Sigmoid colon (tissue), 7 donors: ENCODE results near the gene SND1. TPM values are rescaled to one million over a fixed set of nuclear protein-coding genes. Genes with fewer than 3 reads are reported as not detected.

Experiments used
- DNase-seq: peaks from one replicate; pipeline ENCODE4 v3.0.0-alpha.2; 2019
- H3K27ac ChIP-seq, 4 donors: fragments of 200-600 bp; sonication (generic); one replicate each; pipeline ENCODE4 v1.5.1; 2016 to 2019; ENCODE audit warnings: mild to moderate bottlenecking in 1 of 4
- H3K27me3 ChIP-seq, 3 donors: fragments of 200-600 bp; sonication (generic); one replicate each; pipeline ENCODE4 v1.5.1; 2019; ENCODE audit warnings: mild to moderate bottlenecking in 1 of 3
- H3K36me3 ChIP-seq, 4 donors: fragments of 200-600 bp; sonication (generic); one replicate each; pipeline ENCODE4 v1.5.1; 2016 to 2019
- H3K4me1 ChIP-seq, 4 donors: fragments of 200-600 bp; sonication (generic); one replicate each; pipeline ENCODE4 v1.5.1; 2017 to 2019
- H3K4me3 ChIP-seq, 4 donors: fragments of 200-600 bp; sonication (generic); one replicate each; pipeline ENCODE4 v1.5.1; 2017 to 2019; ENCODE audit warnings: mild to moderate bottlenecking in 2 of 4, moderate library complexity in 1 of 4
- H3K9me3 ChIP-seq, 4 donors: fragments of 200-600 bp in 3 of 4; sonication (generic) in 3 of 4; one replicate each; pipeline versions ENCODE4 v1.5.1 to v1.6.1; 2013 to 2019
- EP300 ChIP-seq, 4 donors: sonication (generic); formaldehyde crosslinking; IDR thresholded peaks; one replicate each; pipeline ENCODE4 v1.6.1; 2017; ENCODE audit warnings: antibody characterized with exemption in 4 of 4
- POLR2A ChIP-seq, 2 donors: fragments of 450-650 bp; IDR thresholded peaks; one replicate each; pipeline ENCODE4 v1.6.1; 2016; ENCODE audit warnings: antibody characterized with exemption in 2 of 2, mild to moderate bottlenecking in 2 of 2, moderate library complexity in 2 of 2
- POLR2AphosphoS5 ChIP-seq, 4 donors: sonication (generic); formaldehyde crosslinking; IDR thresholded peaks; one replicate each; pipeline ENCODE4 v1.6.1; 2017; ENCODE audit warnings: antibody characterized with exemption in 4 of 4
- WGBS, 2 donors: extraction: QIAGEN DNeasy Blood & Tissue Kit; methylation state at CpG; one replicate each; pipeline ENCODE4 v1.1.7; 2013; 5-methylcytosine and 5-hydroxymethylcytosine counted together
- intact Hi-C: fragments of 100-400 bp; cut with DNase I; formaldehyde crosslinking; loops from one replicate; pipeline ENCODE4 v1.15.1; 2023
- polyA plus RNA-seq, 3 donors: library from polyadenylated mRNA; stranded (reverse); fragments of 200-250 nt; gene quantifications; one replicate each; pipeline ENCODE4 v1.2.3, GENCODE V29; 2013
- total RNA-seq, 4 donors: library from RNA; depleted of rRNA; stranded (reverse); fragments of >200 nt; gene quantifications; one replicate each; pipeline ENCODE4 v1.1.0, GENCODE V29; 2016
- TF ChIP-seq, protein P1 (sequence below), 4 experiments: fragments of 450-650 bp in 3 of 4; fragments of 200-600 bp in 1 of 4; IDR thresholded peaks; one replicate each; pipeline ENCODE4 v1.5.1; 2016 to 2019; ENCODE audit warnings: antibody characterized with exemption in 4 of 4, mild to moderate bottlenecking in 3 of 4, moderate library complexity in 2 of 4
- donor health status: healthy with polysubstance abuse.
- donor health status: Bipolar disorder and iron deficiency.
- donor health status: healthy.

SND1 gene
- total and polyA plus RNA-seq, 7 donors = 30.6 to 93.4 (median 71.3) TPM

DNA sequence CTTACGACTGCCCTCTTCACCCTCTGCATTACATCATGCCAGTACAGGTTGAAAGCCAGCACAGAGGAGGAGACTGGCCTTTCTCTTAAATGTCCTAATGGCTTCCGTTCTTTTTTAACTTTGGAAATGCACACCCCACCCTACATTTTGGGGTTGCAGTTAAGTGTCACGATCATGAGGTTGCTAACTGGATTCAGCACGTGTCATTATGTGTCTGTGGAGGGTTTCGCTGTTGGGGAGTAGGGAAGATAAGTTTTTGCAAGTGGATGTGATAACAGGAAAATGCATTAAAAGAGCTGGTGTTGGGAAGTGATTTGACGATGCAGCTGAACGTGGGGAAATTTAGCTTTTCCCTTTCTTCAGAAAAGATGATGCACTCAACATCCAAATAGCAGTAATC lies 243.4 kb downstream of the SND1 start:
- Histone ChIP-seq H3K36me3 (no peaks in the 10 kb centered on the region), H3K9me3 (no peaks in the 10 kb centered on the region), H3K27me3 (no peaks in the 10 kb centered on the region), H3K27ac (no peak overlapping the region), H3K4me1 (peaks cover 0 to 14% (median 5%) of the 10 kb centered on the region in 4 donors), H3K4me3 (no peak overlapping the region)
- intact Hi-C loops = no loop called here
- TF ChIP-seq POLR2A (IDR thresholded peaks at IDR 0.05) = no peak
- TF ChIP-seq, protein P1, sequence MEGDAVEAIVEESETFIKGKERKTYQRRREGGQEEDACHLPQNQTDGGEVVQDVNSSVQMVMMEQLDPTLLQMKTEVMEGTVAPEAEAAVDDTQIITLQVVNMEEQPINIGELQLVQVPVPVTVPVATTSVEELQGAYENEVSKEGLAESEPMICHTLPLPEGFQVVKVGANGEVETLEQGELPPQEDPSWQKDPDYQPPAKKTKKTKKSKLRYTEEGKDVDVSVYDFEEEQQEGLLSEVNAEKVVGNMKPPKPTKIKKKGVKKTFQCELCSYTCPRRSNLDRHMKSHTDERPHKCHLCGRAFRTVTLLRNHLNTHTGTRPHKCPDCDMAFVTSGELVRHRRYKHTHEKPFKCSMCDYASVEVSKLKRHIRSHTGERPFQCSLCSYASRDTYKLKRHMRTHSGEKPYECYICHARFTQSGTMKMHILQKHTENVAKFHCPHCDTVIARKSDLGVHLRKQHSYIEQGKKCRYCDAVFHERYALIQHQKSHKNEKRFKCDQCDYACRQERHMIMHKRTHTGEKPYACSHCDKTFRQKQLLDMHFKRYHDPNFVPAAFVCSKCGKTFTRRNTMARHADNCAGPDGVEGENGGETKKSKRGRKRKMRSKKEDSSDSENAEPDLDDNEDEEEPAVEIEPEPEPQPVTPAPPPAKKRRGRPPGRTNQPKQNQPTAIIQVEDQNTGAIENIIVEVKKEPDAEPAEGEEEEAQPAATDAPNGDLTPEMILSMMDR (IDR thresholded peaks at IDR 0.05) = no peak
- WGBS, 2 donors = 96 to 98% methylated on average over 7 of the region's 7 CpGs
- no peak for DNase-seq

DNA sequence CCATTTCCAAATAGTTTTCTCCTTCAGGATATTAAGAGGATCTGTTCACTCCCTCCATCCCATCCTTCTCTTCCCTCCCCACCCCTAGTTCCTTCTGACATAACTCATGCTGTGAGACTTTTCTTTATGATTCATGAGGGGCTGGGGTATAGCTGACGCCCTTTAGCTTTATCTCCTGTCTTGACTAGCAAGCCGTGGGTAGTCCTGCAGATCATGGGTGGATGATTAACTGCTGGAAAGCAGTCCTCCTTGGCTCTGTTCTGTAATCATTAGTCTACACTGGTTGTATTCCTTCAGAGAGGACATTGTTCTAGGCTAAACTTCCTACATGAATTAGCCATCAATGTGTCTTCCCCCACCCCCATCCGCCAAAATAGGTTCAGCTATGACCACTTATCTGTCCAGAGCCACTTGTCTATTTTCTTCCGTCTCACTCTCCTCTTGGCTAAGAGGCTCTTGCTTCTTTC lies 243.9 kb downstream of the SND1 start:
- TF ChIP-seq POLR2A (IDR thresholded peaks at IDR 0.05) (no peak), EP300 (IDR thresholded peaks at IDR 0.05) (no peak), POLR2AphosphoS5 (IDR thresholded peaks at IDR 0.05) (no peak)
- TF ChIP-seq, protein P1 (IDR thresholded peaks at IDR 0.05) = no peak
- H3K27ac ChIP-seq = no peak overlapping the region
- no peaks in the 10 kb centered on the region for H3K27me3 ChIP-seq
- peaks cover 0 to 19% (median 10%) of the 10 kb centered on the region in 4 donors for H3K4me1 ChIP-seq
- WGBS, 2 donors = 83 to 86% methylated on average over 4 of the region's 4 CpGs
- H3K36me3 ChIP-seq = no peaks in the 10 kb centered on the region
- no peak overlapping the region for H3K4me3 ChIP-seq
- intact Hi-C loops = no loop called here
- DNase-seq = no peak
- no peaks in the 10 kb centered on the region for H3K9me3 ChIP-seq

DNA sequence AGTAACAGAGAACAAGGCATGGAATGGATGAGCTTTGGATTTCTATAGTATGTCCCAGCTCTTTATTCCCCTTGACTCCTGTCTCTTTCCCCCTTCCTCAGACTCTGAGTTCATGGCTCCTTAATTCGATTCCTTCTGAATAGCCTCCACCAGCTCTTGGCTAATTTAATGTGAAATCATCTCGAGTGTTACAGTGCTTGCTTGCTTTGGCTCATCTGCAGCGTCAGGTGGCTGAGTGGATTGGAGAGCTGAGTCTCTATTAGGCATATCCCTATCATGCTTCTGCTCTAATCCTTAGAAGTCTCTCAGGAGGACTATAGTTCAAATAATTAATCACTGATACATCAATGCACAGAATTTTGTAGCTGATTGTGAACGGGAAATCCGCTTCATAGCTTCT lies 244.7 kb downstream of the SND1 start:
- Histone ChIP-seq H3K36me3 (no peaks in the 10 kb centered on the region), H3K4me1 (peaks cover 0 to 27% (median 16%) of the 10 kb centered on the region in 4 donors), H3K27me3 (no peaks in the 10 kb centered on the region), H3K4me3 (no peak overlapping the region), H3K27ac (no peak overlapping the region), H3K9me3 (no peaks in the 10 kb centered on the region)
- TF ChIP-seq, protein P1 (IDR thresholded peaks at IDR 0.05) = no peak
- TF ChIP-seq POLR2A (IDR thresholded peaks at IDR 0.05) (no peak), POLR2AphosphoS5 (IDR thresholded peaks at IDR 0.05) (no peak), EP300 (IDR thresholded peaks at IDR 0.05) (no peak)
- WGBS, 2 donors = 95% methylated on average over 5 of the region's 5 CpGs
- no peak for DNase-seq
- intact Hi-C loops = no loop called here

DNA sequence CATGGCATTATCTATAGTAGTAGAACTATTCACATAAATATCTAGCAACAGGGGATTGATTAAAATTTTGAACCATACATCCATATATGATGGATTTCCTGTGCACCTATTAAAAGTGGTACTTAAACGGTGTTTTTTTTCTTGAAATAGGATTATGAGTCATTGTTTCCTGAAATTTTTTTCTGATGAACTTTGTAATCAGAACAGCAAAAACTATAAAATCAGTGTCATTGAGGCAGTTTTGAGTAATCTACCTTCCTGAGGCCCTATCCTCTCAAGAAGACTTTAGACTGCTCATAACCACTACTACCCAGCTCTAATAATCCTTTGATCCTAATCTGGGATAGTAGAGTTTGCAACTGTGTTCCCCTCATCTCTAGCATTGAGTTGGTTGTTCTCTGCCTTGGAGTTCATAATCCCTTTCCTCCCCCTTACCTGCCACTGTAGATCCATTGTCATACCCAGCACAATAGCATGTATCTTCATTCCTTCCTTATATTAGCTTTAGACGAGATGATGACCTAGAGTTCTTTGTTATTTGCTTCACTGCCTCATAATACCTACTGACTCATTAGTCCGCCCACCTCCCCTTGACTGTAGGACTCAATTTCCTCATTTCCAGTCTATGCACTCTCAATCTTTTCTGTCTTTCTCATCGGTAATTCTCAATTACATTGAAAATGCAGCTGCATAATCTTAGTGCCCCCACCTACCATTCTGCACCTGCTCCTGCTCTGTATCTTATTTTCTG lies 245.9 kb downstream of the SND1 start:
- no peak overlapping the region for H3K4me3 ChIP-seq
- peaks cover 0 to 30% (median 18%) of the 10 kb centered on the region in 4 donors for H3K4me1 ChIP-seq
- no peaks in the 10 kb centered on the region for H3K9me3 ChIP-seq
- TF ChIP-seq EP300 (IDR thresholded peaks at IDR 0.05) (no peak), POLR2A (IDR thresholded peaks at IDR 0.05) (no peak), POLR2AphosphoS5 (IDR thresholded peaks at IDR 0.05) (no peak)
- TF ChIP-seq, protein P1 (IDR thresholded peaks at IDR 0.05) = no peak
- no peaks in the 10 kb centered on the region for H3K36me3 ChIP-seq
- intact Hi-C loops = no loop called here
- DNase-seq = no peak
- WGBS, 2 donors = 67 to 80% methylated on average over 4 of the region's 4 CpGs
- H3K27me3 ChIP-seq = no peaks in the 10 kb centered on the region
- no peak overlapping the region for H3K27ac ChIP-seq
